Right lobe of liver (tissue), 4 donors: Measurements from ENCODE around the gene DLG1.

Source experiments
- CTCF ChIP-seq, 4 donors: fragments of 200-600 bp in 3 of 4; fragments of 450-650 bp in 1 of 4; IDR thresholded peaks; one replicate each; pipeline versions ENCODE4 v1.5.1 to v1.8.0; 2016 to 2022; ENCODE audit warnings: antibody characterized with exemption in 4 of 4, mild to moderate bottlenecking in 2 of 4
- POLR2A ChIP-seq: fragments of 450-650 bp; IDR thresholded peaks from one replicate; pipeline ENCODE4 v1.6.1; 2017; ENCODE audit warnings: antibody characterized with exemption, mild to moderate bottlenecking
- donor health status: DM: no; HTN: no; CAD: no.
- donor health status: DM: no; HTN: no; CAD: no.
- donor health status: DM: no; HTN: yes; CAD: no.

DNA sequence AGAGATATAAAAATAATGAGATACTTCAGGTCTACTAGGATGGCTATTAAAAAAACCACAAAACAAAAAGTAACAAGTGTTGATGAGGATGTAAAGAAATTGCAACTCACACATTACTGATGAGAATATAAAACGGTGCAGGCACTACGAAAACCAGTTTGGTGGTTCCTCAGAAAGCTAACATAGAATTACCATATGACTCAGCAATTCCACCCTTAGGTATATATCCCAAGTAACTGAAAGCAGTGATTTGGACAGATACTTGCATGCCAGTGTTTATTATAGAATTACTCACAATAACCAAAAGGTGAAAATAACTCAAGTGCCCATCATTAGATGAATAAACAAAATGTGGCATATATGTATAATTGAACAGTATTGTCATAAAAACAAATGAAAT is 181.3 kb downstream of the DLG1 start:
- no peak for TF ChIP-seq POLR2A
- TF ChIP-seq CTCF (IDR thresholded peaks at IDR 0.05) = no peak
